Thymus (tissue), 11 donors: ENCODE results near the gene HIF1A. TPM values are rescaled to one million over a fixed set of nuclear protein-coding genes. Genes with fewer than 3 reads are reported as not detected.

ENCODE experiments used
- DNase-seq, 9 donors: peaks; one replicate each; pipeline ENCODE4 v3.0.0-alpha.2; 2013; ENCODE audit warnings: low spot score in 9 of 9, low read depth in 6 of 9, missing footprints in 1 of 9
- H3K27ac ChIP-seq, 2 donors: one replicate each; pipeline ENCODE4 v1.5.1; 2013; ENCODE audit warnings: control low read depth in 1 of 2, low read depth in 1 of 2, low read length in 1 of 2, mild to moderate bottlenecking in 1 of 2, moderate library complexity in 1 of 2
- H3K27me3 ChIP-seq, 2 donors: one replicate each; pipeline ENCODE4 v1.5.1; 2013; ENCODE audit warnings: low read length in 1 of 2; ENCODE audit not compliant: control insufficient read depth in 2 of 2, insufficient read depth in 1 of 2
- H3K36me3 ChIP-seq, 2 donors: one replicate each; pipeline ENCODE4 v1.5.1; 2013; ENCODE audit warnings: low read length in 1 of 2, mild to moderate bottlenecking in 1 of 2, moderate library complexity in 1 of 2; ENCODE audit not compliant: control insufficient read depth in 2 of 2, insufficient read depth in 2 of 2
- H3K4me1 ChIP-seq, 2 donors: one replicate each; pipeline ENCODE4 v1.5.1; 2013; ENCODE audit warnings: low read length in 2 of 2; ENCODE audit not compliant: control insufficient read depth in 2 of 2, insufficient read depth in 2 of 2
- H3K4me3 ChIP-seq, 2 donors: one replicate each; pipeline ENCODE4 v1.5.1; 2013; ENCODE audit warnings: low read length in 2 of 2, control low read depth in 1 of 2, mild to moderate bottlenecking in 1 of 2
- H3K9me3 ChIP-seq, 2 donors: one replicate each; pipeline ENCODE4 v1.5.1; 2013; ENCODE audit warnings: low read length in 1 of 2, mild to moderate bottlenecking in 1 of 2; ENCODE audit not compliant: control insufficient read depth in 2 of 2, insufficient read depth in 1 of 2
- WGBS: extraction: QIAGEN DNeasy Blood & Tissue Kit; methylation state at CpG from one replicate; pipeline ENCODE4 v1.1.7; 2013; 5-methylcytosine and 5-hydroxymethylcytosine counted together
- polyA plus RNA-seq: library from polyadenylated mRNA; stranded (reverse); fragments of 200-250 nt; gene quantifications from one replicate; pipeline ENCODE4 v1.2.3, GENCODE V29; 2013
- total RNA-seq: library from RNA; stranded (reverse); fragments of 120-200 nt; gene quantifications from one replicate; pipeline ENCODE4 v1.2.4, GENCODE V29; 2013
- donor health status: healthy.

HIF1A gene
- total and polyA plus RNA-seq, 2 donors = 67.4 to 75.6 TPM

DNA sequence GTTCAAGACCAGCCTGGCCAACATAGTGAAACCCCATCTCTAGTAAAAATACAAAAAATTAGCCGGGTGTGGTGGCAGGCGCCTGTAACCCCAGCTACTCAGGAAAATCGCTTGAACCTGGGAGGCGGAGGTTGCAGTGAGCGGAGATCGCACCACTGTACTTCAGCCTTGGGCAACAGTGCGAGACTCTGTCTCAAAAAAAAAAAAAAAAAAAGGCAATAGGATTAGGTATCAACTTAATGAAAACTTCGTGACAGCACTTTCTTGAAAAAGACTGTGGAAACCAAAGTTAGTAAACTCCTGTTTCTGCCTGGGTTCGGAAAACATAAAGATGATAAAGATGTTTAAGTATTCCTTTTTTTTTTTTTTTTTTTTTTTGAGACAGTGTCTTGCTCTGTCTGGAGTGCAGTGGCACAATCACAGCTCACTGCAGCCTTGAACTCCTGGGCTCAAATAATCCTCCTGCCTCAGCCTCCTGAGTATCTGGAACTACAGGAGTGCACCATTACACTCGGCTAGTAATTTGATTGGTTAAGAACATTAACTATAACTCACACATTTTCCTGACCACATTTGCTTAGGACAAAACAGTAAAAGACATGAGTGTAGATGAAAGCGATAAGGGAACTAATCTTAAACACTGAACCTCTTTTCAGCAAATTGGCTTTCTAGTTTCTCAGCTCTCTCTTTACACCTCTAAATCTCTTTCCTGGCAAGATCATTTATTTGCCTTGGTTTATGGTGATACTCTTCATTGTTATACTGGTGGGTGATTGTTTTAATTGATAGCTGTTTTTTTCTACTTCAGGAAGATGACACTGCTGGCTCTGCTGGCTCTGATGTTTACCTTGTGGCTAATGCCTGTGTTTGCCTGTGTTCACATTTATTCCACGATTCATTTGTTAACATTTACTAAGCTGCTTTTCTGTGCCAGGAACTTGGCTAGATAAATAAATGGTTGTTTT, 15.8 kb downstream of the HIF1A start:
- 75% methylated on average over 12 of the region's 12 CpGs for WGBS
- Histone ChIP-seq H3K4me1 (peaks cover 0 to 3% of the 10 kb centered on the region in 2 donors), H3K27ac (no peak overlapping the region), H3K9me3 (no peaks in the 10 kb centered on the region), H3K27me3 (no peaks in the 10 kb centered on the region), H3K36me3 (no peaks in the 10 kb centered on the region), H3K4me3 (no peak overlapping the region)
- no peak for DNase-seq

DNA sequence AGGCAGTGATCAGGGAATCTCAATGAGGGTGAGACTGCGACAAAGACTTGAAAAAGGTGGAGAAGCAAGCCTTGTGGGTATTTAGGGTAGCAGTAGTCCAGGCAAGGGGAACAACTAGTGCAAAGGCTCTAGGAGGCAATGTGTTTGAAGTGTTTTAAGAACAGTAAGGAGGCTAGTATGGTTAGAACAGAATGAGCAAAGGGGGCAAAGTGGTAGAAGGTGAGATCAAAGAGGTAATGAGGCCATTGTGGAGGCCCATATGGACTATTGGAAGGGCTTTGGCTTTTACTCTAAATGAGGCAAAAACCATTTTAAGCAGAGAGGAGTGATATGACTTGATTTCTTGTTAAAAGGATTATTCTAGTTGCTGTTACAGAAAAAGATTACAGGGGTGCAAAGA, 16.8 kb downstream of the HIF1A start:
- Histone ChIP-seq H3K9me3 (no peaks in the 10 kb centered on the region), H3K4me1 (peaks cover 0 to 3% of the 10 kb centered on the region in 2 donors), H3K27ac (no peak overlapping the region), H3K36me3 (no peaks in the 10 kb centered on the region), H3K4me3 (no peak overlapping the region), H3K27me3 (no peaks in the 10 kb centered on the region)
- 98% methylated on average over 1 of the region's 1 CpG for whole genome bisulfite sequencing
- DNase-seq = no peak

DNA sequence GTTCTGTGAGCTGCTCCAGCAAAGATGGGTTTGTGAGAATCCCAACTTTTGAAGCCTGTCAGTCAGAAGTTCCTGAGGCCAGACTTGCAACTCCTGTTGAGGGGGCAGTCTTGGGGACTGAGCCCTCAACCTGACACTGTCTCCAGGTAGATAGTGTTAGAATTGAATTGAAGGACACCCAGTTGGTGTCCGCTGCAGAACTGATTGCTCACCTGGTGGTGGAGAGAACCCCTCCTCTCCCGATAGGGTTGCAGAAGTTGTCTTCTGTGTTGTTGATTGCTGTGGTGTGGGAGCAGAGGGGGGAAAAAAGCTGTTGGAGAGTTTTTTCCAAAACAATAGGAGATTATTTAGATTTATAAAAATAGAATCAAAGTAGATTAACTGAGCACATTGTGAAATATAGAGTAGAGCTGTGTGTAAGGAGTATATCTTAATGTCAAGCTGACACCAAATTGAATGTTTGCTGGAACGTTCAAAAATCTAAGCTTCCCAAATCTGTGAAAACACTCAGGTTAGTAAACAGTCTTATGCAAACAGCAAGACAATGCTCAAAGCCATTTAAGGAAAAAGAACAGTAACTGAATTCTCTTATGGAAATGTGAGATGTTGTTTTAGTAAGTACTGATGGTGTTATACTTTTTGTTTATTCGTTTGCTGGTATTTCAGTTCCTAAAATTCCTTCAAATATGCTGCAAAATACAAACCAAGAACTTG, 18.6 kb downstream of the HIF1A start:
- no peaks in the 10 kb centered on the region for H3K9me3 ChIP-seq
- H3K27ac ChIP-seq = no peak overlapping the region
- no peaks in the 10 kb centered on the region for H3K36me3 ChIP-seq
- no peaks in the 10 kb centered on the region for H3K27me3 ChIP-seq
- no peak overlapping the region for H3K4me3 ChIP-seq
- no peak for DNase-seq
- 91% methylated on average over 4 of the region's 4 CpGs for WGBS
- H3K4me1 ChIP-seq = peaks cover under 1 to 12% of the 10 kb centered on the region in 2 donors

DNA sequence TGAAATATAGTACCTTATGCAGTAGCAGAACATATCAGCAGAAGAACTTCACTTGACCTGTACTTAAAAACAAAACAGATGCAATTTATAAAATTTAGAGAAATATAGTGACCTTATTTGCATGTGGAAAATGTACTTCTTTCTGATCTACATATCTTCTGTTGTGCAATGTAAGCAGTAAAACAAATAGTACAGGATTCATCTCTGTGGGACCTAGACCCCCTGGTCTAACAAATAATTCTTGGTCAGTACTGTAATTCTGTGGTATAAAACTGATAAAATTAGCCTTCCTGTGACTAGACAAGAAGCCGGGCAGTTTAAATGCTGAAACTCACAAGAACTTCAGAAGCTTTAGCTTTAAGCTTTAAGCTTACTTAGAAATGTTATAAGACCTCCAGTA, 21.6 kb downstream of the HIF1A start:
- no peak overlapping the region for H3K4me3 ChIP-seq
- H3K4me1 ChIP-seq = peaks cover 11 to 15% of the 10 kb centered on the region in 2 donors
- peaks cover 1 to 5% of the 10 kb centered on the region in 2 donors for H3K36me3 ChIP-seq
- no peak for DNase-seq
- WGBS = 53% methylated on average over 1 of the region's 1 CpG
- H3K27ac ChIP-seq = no peak overlapping the region
- no peaks in the 10 kb centered on the region for H3K27me3 ChIP-seq
- no peaks in the 10 kb centered on the region for H3K9me3 ChIP-seq

DNA sequence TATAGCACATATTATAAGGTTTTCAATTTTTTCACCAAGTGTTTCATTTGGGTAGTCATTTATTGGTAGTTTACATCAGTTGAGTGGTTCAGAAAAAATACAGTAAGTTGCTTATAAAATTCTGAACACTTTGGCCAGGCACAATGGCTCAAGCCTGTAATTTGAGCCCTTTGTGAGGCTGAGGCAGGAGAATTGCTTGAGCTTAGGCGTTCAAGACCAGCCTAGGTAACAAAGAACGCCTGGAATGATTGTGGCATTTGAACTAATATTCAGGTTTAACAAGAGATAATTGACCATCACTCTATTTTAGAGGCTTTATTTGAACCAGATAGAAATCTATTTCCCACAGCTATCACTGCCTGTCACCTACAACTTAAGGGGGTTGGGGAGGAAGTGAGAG, 22.7 kb downstream of the HIF1A start:
- no peaks in the 10 kb centered on the region for H3K27me3 ChIP-seq
- no peak overlapping the region for H3K27ac ChIP-seq
- no peak overlapping the region for H3K4me3 ChIP-seq
- 96% methylated on average over 2 of the region's 2 CpGs for WGBS
- H3K36me3 ChIP-seq = peaks cover 6 to 14% of the 10 kb centered on the region in 2 donors
- DNase-seq = no peak
- no peaks in the 10 kb centered on the region for H3K9me3 ChIP-seq
- H3K4me1 ChIP-seq = peaks cover 11 to 15% of the 10 kb centered on the region in 2 donors

DNA sequence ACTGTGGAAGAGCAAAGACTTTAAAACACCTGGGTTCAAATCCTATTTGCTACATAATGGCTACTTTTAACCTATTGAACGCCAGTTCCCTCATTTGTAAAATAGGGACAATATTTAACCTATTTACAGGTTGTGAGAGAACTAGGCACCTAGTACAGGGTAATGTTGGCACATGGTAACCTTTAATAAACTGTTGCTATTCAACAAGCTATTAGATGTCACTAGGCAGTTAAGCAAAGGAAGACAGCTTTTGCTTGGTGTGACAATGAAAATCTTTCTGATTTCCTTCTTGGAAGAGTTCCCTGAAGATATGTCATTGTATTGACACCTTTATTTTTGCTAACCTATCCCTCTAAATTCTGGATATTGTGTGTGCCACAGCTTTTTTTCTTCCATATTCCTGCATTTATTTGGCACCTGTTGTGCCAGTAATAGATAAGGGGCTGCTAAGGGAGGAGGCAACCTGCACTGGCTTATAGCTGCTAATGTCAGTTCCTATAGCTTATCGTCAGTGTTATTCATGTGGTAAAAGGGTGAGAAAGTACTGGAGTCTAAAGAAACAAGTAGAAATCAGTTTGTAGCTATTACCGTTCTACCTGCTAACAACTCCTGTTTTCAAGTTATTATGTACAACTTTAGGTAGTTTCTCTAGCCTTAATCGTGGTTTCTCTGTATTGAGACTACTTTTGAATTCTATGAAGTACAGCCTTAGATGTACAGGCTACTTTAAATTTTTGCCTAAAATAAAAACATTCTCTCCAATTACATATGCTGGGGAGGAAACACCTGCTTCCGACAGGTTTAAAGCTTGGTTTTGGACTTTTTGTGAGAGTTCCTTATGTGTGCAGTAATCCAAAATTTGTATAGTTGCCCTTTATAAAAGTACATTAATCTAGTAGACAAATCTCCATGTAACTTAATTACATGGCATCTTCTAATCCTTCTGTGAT, 24.3 kb downstream of the HIF1A start:
- peak overlapping the region; percentile 46 to 63 for H3K27ac ChIP-seq
- no peaks in the 10 kb centered on the region for H3K27me3 ChIP-seq
- no peaks in the 10 kb centered on the region for H3K9me3 ChIP-seq
- H3K36me3 ChIP-seq = peaks cover 6 to 20% of the 10 kb centered on the region in 2 donors
- 16% methylated on average over 5 of the region's 5 CpGs for WGBS
- peak overlapping the region in 1 of 2 donors; percentile 10 for H3K4me3 ChIP-seq
- DNase-seq = peak in 3 of 9 donors; percentile 21 to 72 (median 35)
- peaks cover 11% of the 10 kb centered on the region in 2 donors for H3K4me1 ChIP-seq

DNA sequence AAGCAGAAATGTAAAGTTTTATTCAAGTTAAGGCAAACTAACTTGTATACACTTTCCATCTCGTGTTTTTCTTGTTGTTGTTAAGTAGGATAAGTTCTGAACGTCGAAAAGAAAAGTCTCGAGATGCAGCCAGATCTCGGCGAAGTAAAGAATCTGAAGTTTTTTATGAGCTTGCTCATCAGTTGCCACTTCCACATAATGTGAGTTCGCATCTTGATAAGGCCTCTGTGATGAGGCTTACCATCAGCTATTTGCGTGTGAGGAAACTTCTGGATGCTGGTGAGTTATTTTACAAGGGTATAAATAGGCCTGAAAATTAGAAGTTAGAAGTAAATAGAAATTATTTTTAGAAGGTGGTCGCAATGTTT, 25.0 kb downstream of the HIF1A start:
- Histone ChIP-seq H3K4me3 (no peak overlapping the region), H3K27me3 (no peaks in the 10 kb centered on the region), H3K36me3 (peaks cover 6 to 23% of the 10 kb centered on the region in 2 donors), H3K9me3 (no peaks in the 10 kb centered on the region), H3K27ac (peak overlapping the region in 1 of 2 donors; percentile 63), H3K4me1 (peaks cover 11% of the 10 kb centered on the region in 2 donors)
- 11% methylated on average over 9 of the region's 9 CpGs for WGBS
- peak in 3 of 9 donors; percentile 25 to 63 (median 47) for DNase-seq

DNA sequence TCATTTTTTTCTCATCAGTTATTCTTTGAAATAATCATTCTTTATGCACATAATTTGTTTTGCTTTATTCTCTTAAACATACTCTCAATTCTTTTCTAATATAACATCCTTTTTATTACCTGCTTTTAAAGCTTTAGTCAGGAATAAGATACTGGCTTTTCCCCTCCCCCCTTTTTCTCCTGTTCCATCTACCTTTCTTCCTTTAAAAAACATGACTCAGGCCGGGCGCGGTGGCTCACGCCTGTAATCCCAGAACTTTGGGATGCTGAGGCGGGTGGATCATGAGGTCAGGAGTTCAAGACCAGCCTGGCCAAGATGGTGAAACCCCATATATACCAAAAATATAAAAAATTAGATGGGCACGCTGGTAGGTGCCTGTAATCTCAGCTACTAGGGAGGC, 25.4 kb downstream of the HIF1A start:
- Histone ChIP-seq H3K27me3 (no peaks in the 10 kb centered on the region), H3K4me3 (no peak overlapping the region), H3K27ac (no peak overlapping the region), H3K9me3 (no peaks in the 10 kb centered on the region), H3K4me1 (peaks cover 11% of the 10 kb centered on the region in 2 donors), H3K36me3 (peaks cover 6 to 23% of the 10 kb centered on the region in 2 donors)
- no peak for DNase-seq
- WGBS = 77% methylated on average over 6 of the region's 6 CpGs
